HepG2 (cell line): ENCODE results near the gene ATAD3A. TPM values are rescaled to one million over a fixed set of nuclear protein-coding genes. Genes with fewer than 3 reads are reported as not detected.
"Not testable (repeated sequence)": the region's sequence is repeated elsewhere in the genome, so short reads cannot be mapped to it uniquely, and the experiment has no call there.

ENCODE experiments used
- ATAC-seq: fragments of 200-7000 bp; cut with Tn5 transposase; 3 replicates; pipeline ENCODE4 v1.9.1; 2020; ENCODE audit warnings: mild to moderate bottlenecking, moderate library complexity
- BruUV-seq: library from RNA; stranded (reverse); fragments of 400-500 nt; replicated peaks from 2 replicates; lab custom pipeline; 2021; lab: Mats Ljungman, UMichigan
- CTCF ChIA-PET: fragments of 300-600 bp; formaldehyde crosslinking; extraction: SDS; loops from one replicate; lab custom pipeline; 2021; ENCODE audit warnings: low total read pairs, inconsistent platforms, low intra/inter-chr PET ratio; lab: Yijun Ruan, JAX
- POLR2A ChIA-PET: fragments of 350-600 bp; sonication (Branson Sonifier 250); formaldehyde crosslinking; loops from one replicate; lab custom pipeline; 2020; ENCODE audit warnings: antibody characterized with exemption, inconsistent platforms; lab: Yijun Ruan, JAX
- DNase-seq: peaks from one replicate; pipeline ENCODE4 v3.0.0-alpha.2; 2015; ENCODE audit warnings: low spot score
- FAIRE-seq: peaks from 3 replicates; lab custom pipeline; 2011; peaks lifted over from hg19 to GRCh38; lab: Jason Lieb, UNC
- H2AFZ ChIP-seq: one replicate; pipeline ENCODE4 v1.6.1; 2011; ENCODE audit warnings: low read length, inconsistent platforms
- H3K27ac ChIP-seq: fragments of 300-600 bp; 3 replicates; pipeline ENCODE4 v1.8.0; 2011; ENCODE audit warnings: mixed run types, mild to moderate bottlenecking, mixed read lengths, low read length, inconsistent platforms; ENCODE audit not compliant: insufficient read depth; ENCODE audit errors: extremely low read length
- H3K27me3 ChIP-seq, 2 experiments: fragments of 200-600 bp in 1 of 2; 2 replicates in 1 of 2; 3 replicates in 1 of 2; pipeline versions ENCODE4 v1.6.0 to v1.8.0; 2011; ENCODE audit warnings: low read length in 2 of 2, mild to moderate bottlenecking in 2 of 2, moderate library complexity in 2 of 2, inconsistent platforms in 1 of 2; ENCODE audit not compliant: insufficient read depth in 2 of 2, control insufficient read depth in 1 of 2
- H3K36me3 ChIP-seq, 2 experiments: fragments of 200-600 bp in 1 of 2; replicated peaks in 1 of 2; 2 replicates in 1 of 2; 3 replicates in 1 of 2; pipeline versions ENCODE4 v1.5.1 to v1.8.0; 2011; ENCODE audit warnings: low read length in 2 of 2, inconsistent platforms in 1 of 2; ENCODE audit not compliant: insufficient read depth in 2 of 2, control insufficient read depth in 1 of 2
- H3K4me1 ChIP-seq: 2 replicates; pipeline ENCODE4 v1.5.1; 2012; ENCODE audit warnings: low read length, inconsistent platforms; ENCODE audit not compliant: insufficient read depth
- H3K4me2 ChIP-seq: 2 replicates; pipeline ENCODE4 v1.6.0; 2011; ENCODE audit warnings: low read depth, low read length, inconsistent platforms
- H3K4me3 ChIP-seq, 3 experiments: fragments of 200-600 bp in 1 of 3; sonication (generic), shearing (Covaris generic) in 1 of 3; replicated peaks in 1 of 3; 2 replicates each; pipeline ENCODE4 v1.5.1; 2011 to 2016; ENCODE audit warnings: low read length in 3 of 3, inconsistent platforms in 2 of 3, low read depth in 2 of 3, mild to moderate bottlenecking in 2 of 3, control low read depth in 1 of 3, mixed read lengths in 1 of 3; ENCODE audit not compliant: insufficient read depth in 1 of 3
- H3K79me2 ChIP-seq: one replicate; pipeline ENCODE4 v1.6.1; 2011; ENCODE audit warnings: low read length, inconsistent platforms; ENCODE audit not compliant: insufficient read depth
- H3K9ac ChIP-seq: 2 replicates; pipeline ENCODE4 v1.6.0; 2011; ENCODE audit warnings: mild to moderate bottlenecking, low read depth, low read length, inconsistent platforms; ENCODE audit not compliant: insufficient read depth
- H3K9me3 ChIP-seq: 2 replicates; pipeline ENCODE4 v1.5.1; 2012; ENCODE audit warnings: mild to moderate bottlenecking, low read length
- H4K20me1 ChIP-seq: 2 replicates; pipeline ENCODE4 v1.6.0; 2011; ENCODE audit warnings: inconsistent platforms, mild to moderate bottlenecking, low read length, moderate library complexity; ENCODE audit not compliant: insufficient read depth
- MNT ChIP-seq: fragments of 450-650 bp; IDR thresholded peaks from 2 replicates; pipeline ENCODE4 v1.6.1; 2016
- RBFOX2 ChIP-seq: fragments of 200-400 bp; formaldehyde crosslinking; IDR thresholded peaks from 2 replicates; pipeline ENCODE4 v1.6.1; 2017; ENCODE audit warnings: low read depth, mild to moderate bottlenecking, low read length
- WGBS: methylation state at CpG from one replicate; pipeline ENCODE4 v1.1.6; 2017; ENCODE audit warnings: low lambda C conversion rate; 5-methylcytosine and 5-hydroxymethylcytosine counted together
- in situ Hi-C: cut with HindIII; loops from 2 replicates; pipeline ENCODE4 v1.10.0; 2017; ENCODE audit warnings: low pct_unique_long_range_greater_than_20kb; ENCODE audit not compliant: extremely low pct_ligation_motif_present
- intact Hi-C: fragments of 100-400 bp; cut with micrococcal nuclease; formaldehyde crosslinking; loops from one replicate; pipeline ENCODE4 v1.10.0; 2022; ENCODE audit not compliant: unreplicated experiment
- polyA plus RNA-seq, 8 experiments: library from polyadenylated mRNA; depleted of rRNA in 3 of 8; stranded (reverse) in 7 of 8; unstranded in 1 of 8; fragments of >200 nt; fragmentation: Illumina TruSeq in 4 of 8; extraction: Trizol in 4 of 8; gene quantifications; 2 replicates each; pipeline versions ENCODE4 v1.2.1 to v1.2.3, GENCODE V29; 2011 to 2016; ENCODE audit warnings: low read depth in 4 of 8, missing spikeins in 1 of 8, mixed read lengths in 1 of 8; ENCODE audit not compliant: insufficient read depth in 1 of 8
- total RNA-seq, 5 experiments: library from RNA; depleted of rRNA; stranded (reverse); fragments of >200 nt; fragmentation: Illumina TruSeq; extraction: Trizol; gene quantifications; 2 replicates each; pipeline ENCODE4 v1.2.3, GENCODE V29; 2016; ENCODE audit warnings: low read depth in 1 of 5

The ATAD3A gene
- total and polyA plus RNA-seq, 2 of the 13 experiments (the other 11 are each of a cell fraction or from before 2014, with no cell fraction given) = 10.6 to 49.0 TPM

GRCh38 chr1:1521331-1521730 lies 9.4 kb downstream of the ATAD3A start:
- Histone ChIP-seq H3K9ac (no peak overlapping the region), H3K79me2 (no peaks in the 10 kb centered on the region), H3K4me3 (no peak overlapping the region), H4K20me1 (no peaks in the 10 kb centered on the region), H3K9me3 (no peaks in the 10 kb centered on the region)
- no peak for DNase-seq
- in situ Hi-C loops = no loop called here
- BruUV-seq = no TSS peak
- CTCF ChIA-PET = no interaction called here
- TF ChIP-seq MNT = no peak
- TF ChIP-seq RBFOX2 = 0 out of 2 replicates have a peak, but pooled peaks have one; percentile 21
- TF ChIP-seq, all 625 proteins: peak for 1
- Histone ChIP-seq H3K4me2 (no peak overlapping the region), H3K27me3 (no peaks in the 10 kb centered on the region), H2AFZ (no peak overlapping the region), H3K27ac (no peak overlapping the region), H3K36me3 (peaks cover 11 to 33% of the 10 kb centered on the region in 2 experiments; a peak in 4 of 5 replicates), H3K4me1 (no peaks in the 10 kb centered on the region)
- no peak for FAIRE-seq
- POLR2A ChIA-PET = no interaction called here
- 96% methylated on average over 14 of the region's 19 CpGs for WGBS
- ATAC-seq = no peak
- intact Hi-C loops = no loop called here

DNA sequence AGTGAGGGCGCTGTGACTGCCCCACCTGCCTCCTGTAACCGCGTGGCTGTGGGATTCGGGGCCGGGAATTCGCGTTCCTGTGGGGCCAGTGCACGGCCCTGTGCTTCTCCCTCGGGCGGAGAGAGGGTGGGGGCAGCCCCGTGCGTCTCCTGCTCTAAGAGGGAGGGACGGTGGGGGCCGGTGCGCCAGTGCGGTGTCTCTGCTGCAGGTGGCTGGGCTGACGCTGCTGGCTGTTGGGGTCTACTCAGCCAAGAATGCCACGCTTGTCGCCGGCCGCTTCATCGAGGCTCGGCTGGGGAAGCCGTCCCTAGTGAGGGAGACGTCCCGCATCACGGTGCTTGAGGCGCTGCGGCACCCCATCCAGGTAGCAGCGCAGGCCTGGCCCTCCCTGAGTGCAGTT lies 10.6 kb downstream of the ATAD3A start:
- in situ Hi-C loops, ATAC-seq, H2AFZ ChIP-seq, H3K27me3 ChIP-seq, H3K9ac ChIP-seq, H3K27ac ChIP-seq, H3K4me3 ChIP-seq, FAIRE-seq, H3K4me2 ChIP-seq, H3K9me3 ChIP-seq, CTCF ChIA-PET, H4K20me1 ChIP-seq, H3K79me2 ChIP-seq, BruUV-seq, H3K4me1 ChIP-seq, intact Hi-C loops, DNase-seq, POLR2A ChIA-PET: not testable (repeated sequence)
- 99% methylated on average over 16 of the region's 30 CpGs for WGBS
- H3K36me3 ChIP-seq = peaks cover 14 to 32% of the 10 kb centered on the region in 2 experiments; a peak in 4 of 5 replicates
